HepG2 (cell line): Measurements from ENCODE around the gene PELO.

Experiments
- DPF2 ChIP-seq: sonication (generic); formaldehyde crosslinking; IDR thresholded peaks from 2 replicates; pipeline ENCODE4 v1.4.0; 2020; ENCODE audit warnings: mild to moderate bottlenecking, low read depth, missing genetic modification reagents, borderline replicate concordance
- EHMT2 ChIP-seq: fragments of 200-600 bp; sonication (generic); IDR thresholded peaks from 2 replicates; pipeline ENCODE4 v1.7.0; 2017; ENCODE audit warnings: antibody characterized with exemption, low read depth, low read length, borderline replicate concordance
- MAF1 ChIP-seq: sonication (generic); formaldehyde crosslinking; IDR thresholded peaks from 2 replicates; pipeline ENCODE4 v1.5.0; 2020; ENCODE audit warnings: missing genetic modification reagents, borderline replicate concordance
- PBX3 ChIP-seq: sonication (generic); formaldehyde crosslinking; IDR thresholded peaks from 2 replicates; pipeline ENCODE4 v1.8.1; 2023; ENCODE audit warnings: missing genetic modification reagents, inconsistent platforms, borderline replicate concordance
- RAD21 ChIP-seq: fragments of 450-650 bp; formaldehyde crosslinking; IDR thresholded peaks from 2 replicates; pipeline ENCODE4 v1.5.0; 2020; ENCODE audit warnings: mild to moderate bottlenecking
- TAF1 ChIP-seq: sonication (generic); formaldehyde crosslinking; IDR thresholded peaks from 2 replicates; pipeline ENCODE4 v1.4.0; 2020; ENCODE audit warnings: missing genetic modification reagents
- YY1 ChIP-seq: IDR thresholded peaks from 2 replicates; pipeline ENCODE4 v1.6.1; 2011; ENCODE audit warnings: low read length, low read depth, moderate library complexity, mild to moderate bottlenecking; ENCODE audit not compliant: insufficient read depth, insufficient replicate concordance
- ZNF224 ChIP-seq: sonication (generic); formaldehyde crosslinking; IDR thresholded peaks from 2 replicates; pipeline ENCODE4 v1.5.0; 2020; ENCODE audit warnings: mild to moderate bottlenecking, missing genetic modification reagents
- ZNF225 ChIP-seq: sonication (generic); formaldehyde crosslinking; IDR thresholded peaks from 2 replicates; pipeline ENCODE4 v1.4.0; 2020; ENCODE audit warnings: mild to moderate bottlenecking, missing genetic modification reagents
- ZSCAN22 ChIP-seq: sonication (generic); formaldehyde crosslinking; IDR thresholded peaks from 2 replicates; pipeline ENCODE4 v1.4.0; 2020; ENCODE audit warnings: mild to moderate bottlenecking, missing genetic modification reagents
- TF ChIP-seq, protein P1 (sequence below): sonication (generic); formaldehyde crosslinking; IDR thresholded peaks from 2 replicates; pipeline ENCODE4 v1.5.0; 2020; ENCODE audit warnings: mild to moderate bottlenecking, missing genetic modification reagents, moderate library complexity

DNA sequence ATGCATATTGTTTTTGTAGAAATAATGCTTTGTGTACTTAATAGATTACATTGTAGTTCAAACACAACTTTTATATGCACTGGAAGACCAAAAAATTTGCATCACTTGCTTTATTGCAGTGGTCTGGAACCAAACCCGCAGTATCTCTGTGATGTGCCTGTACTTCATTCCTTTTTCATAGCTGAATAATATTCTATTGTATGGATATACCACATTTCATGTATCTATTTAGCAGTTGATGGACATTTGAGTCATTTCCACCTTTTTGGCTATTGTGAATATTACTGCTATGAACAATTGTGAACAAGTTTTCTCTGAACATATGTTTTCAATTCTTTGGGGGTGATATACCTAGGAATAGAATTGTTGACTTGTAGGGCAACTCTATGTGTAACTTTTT lies 40.1 kb downstream of the PELO start:
- TF ChIP-seq, protein P1, sequence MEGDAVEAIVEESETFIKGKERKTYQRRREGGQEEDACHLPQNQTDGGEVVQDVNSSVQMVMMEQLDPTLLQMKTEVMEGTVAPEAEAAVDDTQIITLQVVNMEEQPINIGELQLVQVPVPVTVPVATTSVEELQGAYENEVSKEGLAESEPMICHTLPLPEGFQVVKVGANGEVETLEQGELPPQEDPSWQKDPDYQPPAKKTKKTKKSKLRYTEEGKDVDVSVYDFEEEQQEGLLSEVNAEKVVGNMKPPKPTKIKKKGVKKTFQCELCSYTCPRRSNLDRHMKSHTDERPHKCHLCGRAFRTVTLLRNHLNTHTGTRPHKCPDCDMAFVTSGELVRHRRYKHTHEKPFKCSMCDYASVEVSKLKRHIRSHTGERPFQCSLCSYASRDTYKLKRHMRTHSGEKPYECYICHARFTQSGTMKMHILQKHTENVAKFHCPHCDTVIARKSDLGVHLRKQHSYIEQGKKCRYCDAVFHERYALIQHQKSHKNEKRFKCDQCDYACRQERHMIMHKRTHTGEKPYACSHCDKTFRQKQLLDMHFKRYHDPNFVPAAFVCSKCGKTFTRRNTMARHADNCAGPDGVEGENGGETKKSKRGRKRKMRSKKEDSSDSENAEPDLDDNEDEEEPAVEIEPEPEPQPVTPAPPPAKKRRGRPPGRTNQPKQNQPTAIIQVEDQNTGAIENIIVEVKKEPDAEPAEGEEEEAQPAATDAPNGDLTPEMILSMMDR (CRISPR knock-in tag): no peak
- TF ChIP-seq EHMT2 (no peak), DPF2 (CRISPR knock-in tag) (no peak), PBX3 (CRISPR knock-in tag) (no peak), ZSCAN22 (CRISPR knock-in tag) (no peak), ZNF224 (CRISPR knock-in tag) (no peak), RAD21 (CRISPR knock-in tag) (no peak), TAF1 (CRISPR knock-in tag) (no peak), YY1 (no peak), MAF1 (CRISPR knock-in tag) (no peak), ZNF225 (CRISPR knock-in tag) (no peak)
